ENCODE results near the gene PDZRN4.

DNA sequence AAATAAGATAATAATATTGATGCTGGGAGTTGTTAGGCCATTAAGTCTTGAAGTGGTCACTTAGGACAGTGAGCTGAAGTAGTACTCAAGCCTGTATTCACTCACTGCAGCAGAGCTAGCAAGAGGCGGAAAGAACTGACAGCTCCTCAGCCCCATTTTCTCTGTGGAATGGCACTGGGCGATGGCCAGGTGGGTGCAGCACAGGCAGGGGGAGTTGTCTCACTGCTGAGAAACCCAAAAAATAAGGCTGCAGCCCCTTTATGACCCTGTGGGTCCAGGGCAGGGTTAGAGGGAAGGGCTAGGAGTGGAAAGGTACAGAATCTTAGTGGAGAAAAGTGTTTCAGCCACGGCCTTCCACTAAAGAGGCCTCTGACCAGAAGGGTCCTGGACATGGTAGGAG is 35.5 kb downstream of the PDZRN4 start:
- TF ChIP-seq POLR2A (IDR thresholded peaks at IDR 0.05) (no peak), CTCF (IDR thresholded peaks at IDR 0.05) (no peak)

Data from adrenal gland (tissue), 5 donors.